Right forelimb (tissue), 1 donor: ENCODE measurements around the gene MEIS2.

Experiments
- DNase-seq: peaks from one replicate; pipeline ENCODE4 v3.0.0-alpha.2; 2018

Gene MEIS2

GRCh38 chr15:36888011-36888992 lies 212.0 kb downstream of the MEIS2 start:
- DNase-seq = no peak

- no peak for DNase-seq
Observed at GRCh38 chr15:36887214-36887961, 213.0 kb downstream of the MEIS2 start.

DNA sequence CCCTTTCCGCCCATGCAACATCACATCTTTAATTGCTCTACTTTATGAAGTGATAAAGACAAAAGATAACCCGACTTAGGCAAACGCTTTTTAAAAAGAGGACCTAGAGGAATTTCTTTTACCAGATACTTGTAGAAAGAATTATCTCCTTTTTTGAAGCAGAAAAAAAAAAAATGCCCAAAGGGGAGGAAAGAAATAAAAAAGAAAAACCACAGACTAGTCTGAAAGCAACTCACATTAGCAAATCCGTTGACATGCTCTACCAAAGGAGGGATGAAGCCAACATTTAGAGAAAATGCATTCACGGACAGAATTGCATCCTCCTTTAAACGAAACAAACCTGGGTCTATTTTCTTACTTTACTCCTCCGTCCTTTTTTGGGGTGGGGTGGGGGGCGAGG lies 213.6 kb downstream of the MEIS2 start:
- DNase-seq = no peak

GRCh38 chr15:36886191-36886590 lies 214.2 kb downstream of the MEIS2 start:
- no peak for DNase-seq

DNA sequence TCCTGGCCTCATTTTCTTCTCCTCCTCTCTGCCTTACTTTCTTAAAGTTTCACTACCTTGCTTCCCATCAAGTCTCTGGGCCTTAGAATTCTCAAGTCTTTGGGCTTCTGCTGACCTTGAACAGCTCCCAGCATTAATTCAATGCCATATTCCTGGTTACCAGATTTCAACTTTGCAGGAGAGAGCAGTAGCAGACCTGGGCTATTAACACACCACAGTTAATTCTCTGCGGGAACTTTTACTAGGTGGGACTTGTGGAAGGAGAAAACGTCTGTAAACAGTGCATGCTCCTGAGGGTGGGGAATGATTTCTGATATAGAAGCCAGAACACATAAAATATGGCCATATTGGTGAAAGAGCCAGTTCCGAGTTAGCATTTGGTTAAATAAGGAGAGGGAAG lies 214.6 kb downstream of the MEIS2 start:
- DNase-seq = no peak

DNA sequence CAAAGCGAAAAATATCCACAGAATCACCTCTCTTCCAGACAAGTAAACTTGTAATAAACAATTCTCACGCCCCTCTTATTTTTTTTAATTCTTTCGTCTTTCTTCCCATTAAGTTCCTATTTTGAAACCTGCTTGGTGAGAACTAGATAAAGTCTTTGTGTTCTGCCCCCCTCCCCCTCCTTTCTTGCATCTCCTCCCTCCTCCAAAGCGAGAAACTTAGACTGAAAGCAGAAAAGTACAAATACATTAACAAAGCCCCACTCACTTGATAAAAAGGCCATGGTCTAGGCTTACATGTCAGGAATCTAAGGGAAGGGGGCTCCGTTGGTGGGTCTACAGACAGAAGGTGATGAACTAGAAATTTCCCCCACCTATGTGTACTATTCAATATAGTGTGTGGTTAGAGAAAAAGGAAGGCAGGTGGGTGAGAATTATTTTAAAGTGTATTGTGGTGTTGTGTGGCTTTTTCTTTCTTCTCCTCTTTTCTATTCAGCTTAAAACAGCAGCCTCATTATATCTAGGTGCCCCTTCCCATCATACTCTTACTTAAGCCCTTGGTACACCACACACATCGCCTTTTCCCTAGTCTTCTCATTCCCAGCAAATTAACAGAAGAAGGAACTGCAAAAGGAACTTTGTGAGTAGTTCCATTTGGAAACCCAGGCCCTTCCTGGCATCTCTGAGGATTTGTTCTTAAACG lies 215.3 kb downstream of the MEIS2 start:
- DNase-seq = no peak

DNA sequence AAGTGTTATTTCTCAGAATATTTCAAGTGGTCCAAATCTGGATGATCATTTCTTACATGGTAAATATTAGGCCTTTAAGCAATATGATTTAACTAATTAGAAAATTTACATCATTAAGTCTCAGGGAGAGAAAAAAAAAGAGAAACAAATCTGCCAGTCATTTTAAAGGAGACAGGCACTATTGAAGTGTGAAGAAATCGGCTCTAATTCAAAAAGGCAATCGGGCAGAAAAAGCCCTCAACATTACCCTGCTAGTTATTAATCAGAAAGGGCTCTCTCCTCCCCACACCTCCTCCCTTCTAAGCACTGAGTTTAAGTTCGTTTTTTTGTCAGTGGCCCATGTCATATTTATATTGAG lies 215.9 kb downstream of the MEIS2 start:
- DNase-seq = no peak

- peak; percentile 89 for DNase-seq
Observed at GRCh38 chr15:36883713-36884517, 216.4 kb downstream of the MEIS2 start.

- DNase-seq = no peak
Observed at GRCh38 chr15:36882487-36883131, 217.7 kb downstream of the MEIS2 start.

DNA sequence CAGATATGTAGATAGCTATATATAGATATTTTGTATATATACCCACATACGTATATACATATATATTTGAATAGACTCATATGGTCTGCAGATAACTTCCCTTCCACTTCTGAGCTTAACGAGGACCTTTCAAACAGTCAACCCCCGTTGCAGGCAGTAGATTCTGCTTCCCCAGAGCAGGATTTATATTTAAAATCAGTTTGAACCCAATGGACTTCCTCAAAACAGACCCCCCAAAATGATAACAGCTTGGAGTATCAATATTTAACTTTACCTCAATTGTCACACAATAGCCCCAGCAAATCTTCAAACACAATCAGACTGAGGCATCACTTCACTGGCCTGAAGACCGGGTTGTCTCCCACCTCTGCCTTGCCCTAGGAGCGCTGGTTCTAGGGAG lies 218.3 kb downstream of the MEIS2 start:
- DNase-seq = no peak

GRCh38 chr15:36881516-36881915 lies 218.8 kb downstream of the MEIS2 start:
- DNase-seq = no peak

DNA sequence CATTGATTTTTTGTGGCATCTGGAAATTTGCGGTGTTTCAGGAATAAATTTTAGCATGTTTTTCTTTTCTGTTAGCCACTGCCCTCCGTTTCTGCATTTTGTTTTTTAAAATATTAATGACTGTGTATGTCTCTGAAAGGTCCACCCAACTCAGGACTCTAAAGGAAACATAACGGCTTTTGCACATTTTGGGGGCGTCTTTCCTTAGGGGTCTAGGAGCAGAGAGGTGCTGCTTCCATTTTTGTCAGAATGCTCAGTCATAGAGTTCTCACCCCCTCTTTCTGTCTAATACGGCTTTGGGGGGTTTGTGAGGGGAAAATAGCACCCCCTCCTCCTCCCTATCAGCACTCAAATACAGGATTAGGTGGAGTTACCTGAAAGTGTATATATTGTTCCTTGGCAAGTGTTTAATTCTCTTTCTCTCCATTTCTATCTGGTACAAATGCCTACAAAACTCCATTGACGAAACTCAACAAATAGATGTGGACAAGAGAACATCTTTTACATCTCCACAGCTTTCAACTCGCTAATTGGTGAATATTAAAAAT lies 219.4 kb downstream of the MEIS2 start:
- no peak for DNase-seq

DNA sequence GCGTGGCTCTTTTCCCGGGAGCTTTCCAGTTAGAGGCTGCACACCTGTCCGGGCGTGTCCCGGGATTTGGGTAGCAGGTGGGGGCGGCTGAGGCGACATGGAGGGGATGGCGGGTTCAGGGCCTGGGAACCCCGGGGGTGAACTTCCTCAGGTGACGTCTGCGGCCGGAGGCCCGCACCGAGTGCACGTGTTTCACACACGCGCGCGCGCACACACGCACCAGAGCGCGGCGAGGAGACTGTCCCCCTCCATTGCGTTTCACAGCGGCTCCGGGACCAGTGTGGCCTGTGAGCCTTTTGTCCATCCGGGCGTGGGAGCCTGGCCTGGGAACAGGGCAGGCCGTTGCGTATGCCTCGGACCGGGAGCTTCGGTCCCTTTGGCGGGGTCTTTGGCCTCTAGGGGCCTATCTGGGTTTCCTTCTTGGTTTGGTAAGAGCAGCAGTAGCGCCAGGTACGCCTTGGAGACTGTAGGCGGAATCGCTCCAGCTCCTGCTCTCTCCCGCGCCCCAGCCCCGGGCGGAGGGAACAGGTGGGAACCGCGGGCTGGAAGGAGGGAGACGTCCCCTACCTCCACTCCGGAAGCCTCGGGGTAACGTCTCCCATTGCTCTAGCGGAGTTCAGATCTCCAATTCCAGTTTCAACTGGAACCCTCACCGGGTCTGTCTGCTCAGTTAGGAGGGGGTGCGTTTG lies 220.0 kb downstream of the MEIS2 start:
- no peak for DNase-seq

DNA sequence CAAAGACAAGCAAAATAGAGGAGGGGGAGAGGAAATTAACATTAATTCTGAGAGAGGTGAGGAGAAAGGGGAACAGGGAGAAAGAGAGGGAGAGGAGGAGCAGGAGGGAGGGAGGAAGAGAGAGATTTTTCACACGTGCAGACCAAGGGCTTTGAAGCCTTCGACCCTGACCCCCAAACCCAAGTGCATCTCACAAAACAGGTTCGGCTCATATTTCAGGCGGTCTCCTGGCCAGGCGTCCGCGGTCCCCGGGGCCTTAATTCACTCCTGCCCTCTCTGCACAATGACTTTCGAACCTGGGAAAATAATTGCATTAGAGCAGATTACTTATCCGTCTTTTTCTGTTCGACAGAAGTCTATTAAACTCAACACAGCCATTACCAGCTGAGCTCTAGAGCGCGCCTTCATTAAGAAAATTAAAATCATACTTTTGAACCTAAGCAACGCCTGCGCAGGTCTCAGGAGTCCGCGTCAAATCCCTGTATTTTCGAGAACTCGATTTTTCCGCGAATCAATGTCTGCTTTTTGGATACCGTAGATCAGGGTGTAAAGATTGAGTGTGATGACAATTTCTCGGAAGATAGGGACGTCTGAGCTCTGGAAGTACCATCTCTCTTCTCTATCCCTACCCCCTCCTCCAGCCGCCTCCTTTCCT lies 220.7 kb downstream of the MEIS2 start:
- DNase-seq = no peak

DNA sequence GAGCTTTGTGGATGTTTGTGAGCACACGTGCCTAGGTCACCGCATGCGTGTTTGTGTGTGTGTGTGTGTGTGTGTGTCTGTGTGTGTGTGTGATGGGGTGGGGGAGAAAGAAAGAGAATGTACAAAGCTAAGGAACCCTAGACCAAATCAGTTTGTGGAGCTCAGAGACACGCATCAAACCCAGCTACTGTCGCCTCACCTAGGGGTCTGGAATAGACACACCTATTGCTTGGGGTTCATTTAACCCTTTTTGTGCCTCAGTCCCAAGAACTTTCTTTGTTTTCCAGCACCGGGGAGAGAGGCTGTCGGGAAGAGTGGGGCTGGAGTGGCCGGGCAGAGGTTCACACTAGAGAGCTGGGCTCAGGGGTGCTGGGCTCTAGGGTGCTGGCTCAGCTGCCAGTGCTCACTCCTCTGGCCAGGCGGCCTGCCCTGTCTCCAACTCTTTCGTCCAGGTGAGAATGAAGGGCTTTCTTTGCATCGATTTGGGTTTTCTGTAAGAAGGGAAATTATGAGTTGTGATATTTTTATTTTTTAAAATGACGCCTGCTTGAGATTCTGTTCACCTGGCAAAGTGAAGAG lies 221.6 kb downstream of the MEIS2 start:
- DNase-seq = no peak

GRCh38 chr15:36877796-36878683 lies 222.3 kb downstream of the MEIS2 start:
- DNase-seq = no peak

DNA sequence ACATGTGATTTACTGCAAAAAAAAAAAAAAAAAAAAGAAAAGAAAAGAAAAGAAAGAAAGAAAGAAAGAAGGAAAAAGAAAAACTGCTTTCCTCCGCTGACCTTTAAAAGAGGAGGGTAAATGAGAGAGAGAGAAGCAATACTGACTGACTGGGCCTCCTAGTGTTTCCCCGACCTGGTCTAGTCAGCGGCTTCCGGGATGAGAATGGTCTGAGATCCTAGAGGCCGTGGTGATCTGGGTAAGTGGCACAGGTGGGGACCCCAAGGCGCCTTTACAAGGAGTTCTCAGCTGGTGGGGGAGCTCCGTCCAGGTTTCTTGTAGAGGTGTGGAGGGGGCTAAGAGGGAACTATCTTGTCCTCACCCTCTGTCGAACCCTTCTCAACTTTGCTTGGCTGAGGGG lies 223.1 kb downstream of the MEIS2 start:
- DNase-seq = no peak

DNA sequence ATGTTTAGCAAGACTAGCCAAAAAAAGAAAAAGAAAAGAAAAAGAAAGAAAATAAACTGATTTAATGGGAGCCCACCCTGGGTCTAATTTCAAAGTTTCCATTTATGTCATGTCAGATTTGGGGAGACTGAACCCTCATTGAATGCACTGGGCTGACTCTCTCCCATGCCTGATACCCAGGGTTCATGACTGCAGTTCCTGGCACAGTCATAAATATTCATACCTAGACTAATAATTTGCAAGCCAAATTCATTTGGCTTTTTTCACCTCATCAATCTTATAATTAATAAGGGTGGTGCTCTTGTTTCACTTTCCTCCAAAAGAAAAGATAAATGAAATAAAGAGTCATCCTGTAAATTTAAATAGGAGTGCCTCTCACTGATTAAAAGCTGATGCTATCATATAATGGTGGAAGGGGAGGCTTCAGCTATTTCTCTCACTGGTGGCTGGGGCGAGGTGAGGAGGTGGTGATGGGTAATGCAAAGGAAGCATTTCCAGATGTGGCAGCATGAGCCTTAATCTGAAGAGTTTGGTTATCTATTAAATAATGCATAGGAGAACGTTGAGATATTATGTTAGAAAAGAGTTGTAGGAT lies 224.5 kb downstream of the MEIS2 start:
- no peak for DNase-seq

DNA sequence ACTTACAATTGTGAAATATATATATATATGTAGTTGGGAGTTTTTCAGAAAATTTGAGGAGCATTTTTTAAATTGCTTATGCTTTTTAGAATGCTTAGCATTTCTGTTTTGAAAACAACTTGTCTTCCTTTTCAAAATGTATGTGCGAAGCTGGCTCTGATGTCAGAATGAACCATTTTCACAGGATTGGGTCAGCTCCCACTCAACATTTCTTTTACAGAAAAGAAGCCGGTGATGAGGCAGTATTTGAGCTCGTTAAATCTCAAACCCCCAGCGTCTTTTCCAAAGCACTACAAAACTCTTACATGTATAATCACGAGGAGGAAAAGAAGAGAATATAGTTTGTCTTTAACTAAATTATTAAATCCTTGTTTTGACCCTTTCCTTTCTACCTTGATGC lies 225.4 kb downstream of the MEIS2 start:
- DNase-seq = no peak
